Measurements from ENCODE around the gene MSRB1. TPM values are rescaled to one million over a fixed set of nuclear protein-coding genes. Genes with fewer than 3 reads are reported as not detected.
"Not testable (repeated sequence)": the region's sequence is repeated elsewhere in the genome, so short reads cannot be mapped to it uniquely, and the experiment has no call there.

Gene MSRB1
- total RNA-seq, 1 donor from 2014 or later: 3.6 TPM

GRCh38 chr16:1978476-1979120 lies 35.6 kb upstream of the MSRB1 start:
- DNase-seq: no peak

- DNase-seq: no peak
Measured at GRCh38 chr16:1977875-1978268, 34.9 kb upstream of the MSRB1 start.

GRCh38 chr16:1976951-1977874 lies 34.2 kb upstream of the MSRB1 start:
- DNase-seq: no peak

- no peak for DNase-seq
Measured at GRCh38 chr16:1976216-1976520, 33.2 kb upstream of the MSRB1 start.

- DNase-seq: no peak
Measured at GRCh38 chr16:1975432-1976215, 32.6 kb upstream of the MSRB1 start.

GRCh38 chr16:1974157-1975070 lies 31.4 kb upstream of the MSRB1 start:
- DNase-seq: no peak

- DNase-seq: no peak
Measured at GRCh38 chr16:1973461-1974156, 30.6 kb upstream of the MSRB1 start.

- no peak for DNase-seq
Measured at GRCh38 chr16:1972490-1972877, 29.5 kb upstream of the MSRB1 start.

DNA sequence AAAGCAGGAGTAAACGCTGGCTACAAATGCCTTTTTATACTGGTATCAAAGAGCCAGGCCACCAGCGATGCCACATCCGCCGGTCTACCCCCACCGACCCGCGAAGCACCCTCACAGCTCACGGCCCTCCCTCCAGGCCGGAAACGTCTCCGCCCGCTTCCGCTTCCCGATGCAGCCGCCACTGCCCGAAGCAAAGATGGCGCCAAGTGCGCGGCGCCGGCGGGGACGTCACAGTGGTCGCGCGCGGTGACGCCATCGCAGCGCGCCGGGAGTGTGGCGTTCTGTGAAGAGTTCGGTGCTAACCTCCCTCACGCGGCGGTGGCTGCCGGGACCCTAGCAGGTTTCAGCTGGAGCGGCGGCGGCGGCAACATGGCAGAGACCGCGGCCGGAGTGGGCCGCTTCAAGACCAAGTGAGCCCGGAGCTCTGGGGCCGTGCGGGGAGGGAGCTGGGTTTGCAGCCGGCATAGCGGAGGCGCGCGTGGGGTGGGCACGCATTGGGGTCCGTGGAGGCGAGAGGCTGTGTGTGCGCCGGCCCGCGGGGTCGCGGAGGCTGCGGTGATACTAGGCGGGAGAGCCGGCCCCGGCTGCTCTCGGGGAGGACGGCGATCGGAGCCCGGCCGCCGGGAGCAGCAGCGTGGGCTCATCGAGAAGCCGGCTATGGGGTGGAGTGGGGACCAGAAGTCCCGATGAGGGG lies 28.9 kb upstream of the MSRB1 start, which contains the start of gene TBL3:
TSS of gene TBL3 (plus strand) at position 258 of the 694 bp plus-strand sequence. CDS start at position 370, 112 bp downstream.
- DNase-seq: peak; percentile 88

GRCh38 chr16:1968146-1968953 lies 25.4 kb upstream of the MSRB1 start:
- DNase-seq: no peak

- DNase-seq: no peak
Measured at GRCh38 chr16:1966460-1966859, 23.5 kb upstream of the MSRB1 start, which contains the start of gene RNF151. Gene RNF151, plus strand, starts transcription at chr16:1966856. Its CDS starts 26 bp downstream, at chr16:1966882.

DNA sequence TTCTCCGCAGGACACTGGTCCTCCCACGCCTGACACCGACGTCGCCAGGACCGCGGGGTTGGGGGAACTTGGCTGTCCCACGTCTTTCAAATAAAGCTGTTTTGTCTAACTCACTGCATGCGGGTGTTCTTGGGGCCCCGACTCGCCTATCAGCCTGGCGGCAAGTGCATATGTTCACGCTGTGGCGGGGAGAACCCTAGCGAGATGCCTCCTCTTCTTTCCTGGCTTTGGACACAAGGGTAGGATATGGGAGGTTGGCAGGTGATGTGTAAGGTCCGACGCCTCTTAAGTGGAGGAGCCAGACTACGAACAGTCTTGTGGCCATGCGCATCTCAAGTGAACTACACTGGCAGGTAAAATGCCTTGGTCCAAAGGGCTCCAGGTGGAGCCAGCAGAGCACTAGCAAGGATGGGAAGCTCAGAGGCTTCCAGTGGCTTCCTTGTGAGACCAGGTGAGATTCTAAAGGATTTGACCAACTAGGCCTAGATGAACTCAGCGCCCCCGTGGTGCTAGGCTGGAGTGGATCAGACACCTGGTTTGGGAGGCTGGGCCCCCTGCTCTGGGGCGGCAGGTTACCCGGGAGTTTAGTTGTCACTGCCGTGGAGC lies 22.5 kb upstream of the MSRB1 start:
- no peak for DNase-seq

GRCh38 chr16:1964506-1965395 lies 21.8 kb upstream of the MSRB1 start, which contains the start of gene RPS2:
Gene RPS2, minus strand, starts transcription at chr16:1964826. Its CDS starts 201 bp downstream, at chr16:1964625.
- DNase-seq: peak; percentile 97

DNA sequence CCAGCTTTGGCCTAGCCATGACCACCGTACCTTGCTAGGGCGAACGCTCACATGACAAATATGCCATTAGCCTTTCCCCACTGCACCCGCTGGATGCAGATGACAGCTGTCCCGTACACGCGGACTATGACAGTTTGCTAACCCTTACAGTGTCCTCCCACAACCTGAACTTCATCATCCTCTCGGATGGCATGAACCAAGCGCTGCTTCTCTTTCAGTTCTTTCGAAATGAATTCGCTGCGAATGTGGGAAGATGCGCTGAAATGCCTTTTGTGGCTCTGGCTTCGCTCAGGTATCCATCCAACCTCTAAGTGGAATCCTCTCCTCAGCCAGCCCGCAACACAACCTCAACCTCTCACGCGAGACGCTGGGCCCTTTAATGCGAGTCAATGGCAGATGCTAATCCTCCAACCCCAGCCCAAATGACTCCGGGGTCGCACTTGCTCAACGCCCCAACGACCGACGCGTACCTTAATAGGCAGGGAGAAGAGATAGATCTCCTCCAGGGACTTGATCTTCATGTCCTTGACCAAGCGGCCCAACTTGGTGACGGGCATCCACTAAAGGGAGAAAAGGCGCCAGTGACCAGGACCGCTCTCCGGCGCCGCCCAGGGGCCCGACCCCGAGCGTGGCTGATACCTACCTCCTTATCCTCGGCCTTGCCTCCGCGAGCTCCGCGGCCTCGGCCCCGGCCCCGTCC lies 21.0 kb upstream of the MSRB1 start:
- DNase-seq: no peak

DNA sequence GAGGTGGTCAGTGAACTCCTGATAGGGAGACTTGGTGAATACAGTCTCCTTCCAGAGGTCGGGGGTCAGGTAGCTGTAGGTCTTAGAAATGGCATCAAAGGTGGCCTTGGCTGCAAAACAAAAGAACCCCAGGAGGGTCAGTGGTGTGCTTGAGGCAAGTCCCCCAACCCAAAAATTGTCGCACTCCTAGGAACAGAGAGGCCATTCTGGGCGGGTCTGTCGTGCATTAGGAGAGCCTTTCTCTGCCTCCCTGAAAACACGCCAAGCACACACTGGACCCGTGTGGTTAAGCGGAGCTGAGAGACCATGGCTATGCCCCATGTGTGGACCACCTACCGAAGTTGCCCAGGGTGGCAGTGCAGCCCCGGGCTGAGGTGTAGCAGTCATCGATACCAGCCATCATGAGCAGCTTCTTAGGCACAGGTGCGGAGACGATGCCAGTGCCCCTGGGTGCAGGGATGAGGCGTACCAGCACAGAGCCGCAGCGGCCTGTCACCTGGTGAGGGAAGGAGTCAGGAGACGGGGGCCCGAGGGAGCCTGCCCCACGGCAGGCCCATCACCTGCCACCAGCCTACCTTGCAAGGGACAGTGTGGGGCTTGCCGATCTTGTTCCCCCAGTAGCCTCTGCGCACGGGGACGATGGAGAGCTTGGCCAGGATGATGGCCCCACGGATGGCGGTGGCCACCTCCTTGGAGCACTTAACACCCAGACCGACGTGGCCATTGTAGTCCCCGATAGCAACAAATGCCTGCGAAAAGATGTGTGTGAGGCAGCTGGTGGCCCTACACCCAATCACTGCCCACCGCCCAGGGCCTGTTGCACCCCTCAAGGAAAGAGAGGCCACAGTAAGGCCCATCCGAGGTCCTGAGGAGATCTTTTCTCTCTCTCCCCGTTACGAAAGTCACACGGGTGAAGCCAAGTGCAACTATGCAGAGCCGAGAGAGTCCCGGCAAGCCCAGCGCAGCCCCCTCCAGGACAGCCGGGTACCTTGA lies 19.5 kb upstream of the MSRB1 start:
- not testable (repeated sequence) for DNase-seq

DNA sequence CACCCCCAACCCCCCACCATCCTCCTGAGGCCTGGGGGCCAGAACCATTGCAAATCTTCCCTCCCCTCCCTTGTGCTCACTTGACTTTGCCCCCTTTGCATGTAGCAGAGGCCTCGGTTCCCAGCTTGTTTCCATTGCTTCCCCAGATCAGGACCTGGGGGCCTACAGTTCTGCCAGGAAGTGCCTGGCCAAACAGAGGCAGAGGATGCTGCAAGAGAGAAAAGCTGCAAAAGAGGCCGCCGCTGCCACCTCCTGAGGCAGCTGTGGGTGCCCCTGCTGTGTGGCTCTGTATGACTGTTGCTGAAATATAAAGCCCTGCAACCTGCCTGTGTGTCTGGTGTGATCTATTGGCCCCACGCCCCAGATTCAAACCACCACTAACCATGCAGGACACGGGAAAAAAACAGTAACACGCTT lies 18.7 kb upstream of the MSRB1 start:
- no peak for DNase-seq

All from occipital lobe (tissue), 2 donors.